RCC 7860 (cell line): ENCODE results near the gene TMEM17.

Source experiments
- DNase-seq: peaks from one replicate; pipeline ENCODE4 v3.0.0-alpha.2; 2015; ENCODE audit warnings: low spot score
- FAIRE-seq: peaks from 2 replicates; lab custom pipeline; 2012; peaks lifted over from hg19 to GRCh38; lab: Jason Lieb, UNC

Gene TMEM17

DNA sequence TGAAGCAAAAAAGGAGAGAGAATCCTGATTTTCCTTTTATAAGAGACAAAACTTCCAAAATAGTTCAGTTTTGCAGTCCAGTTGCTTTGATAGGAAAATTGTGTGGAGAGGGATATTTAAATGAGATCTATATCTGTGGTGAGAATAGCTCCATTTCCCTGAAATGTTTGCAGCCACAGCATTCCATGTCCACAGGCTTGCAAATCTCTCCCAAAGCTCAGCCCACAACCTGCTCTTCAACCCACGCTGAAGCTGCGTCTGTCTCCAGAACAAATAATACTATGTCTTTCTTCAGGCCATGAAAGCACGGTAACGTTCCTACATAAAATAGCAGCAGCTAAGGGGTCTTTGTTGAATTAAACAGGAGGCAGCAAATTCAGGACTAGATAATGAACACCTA lies 31.8 kb downstream of the TMEM17 start:
- DNase-seq (no peak), FAIRE-seq (no peak)

DNA sequence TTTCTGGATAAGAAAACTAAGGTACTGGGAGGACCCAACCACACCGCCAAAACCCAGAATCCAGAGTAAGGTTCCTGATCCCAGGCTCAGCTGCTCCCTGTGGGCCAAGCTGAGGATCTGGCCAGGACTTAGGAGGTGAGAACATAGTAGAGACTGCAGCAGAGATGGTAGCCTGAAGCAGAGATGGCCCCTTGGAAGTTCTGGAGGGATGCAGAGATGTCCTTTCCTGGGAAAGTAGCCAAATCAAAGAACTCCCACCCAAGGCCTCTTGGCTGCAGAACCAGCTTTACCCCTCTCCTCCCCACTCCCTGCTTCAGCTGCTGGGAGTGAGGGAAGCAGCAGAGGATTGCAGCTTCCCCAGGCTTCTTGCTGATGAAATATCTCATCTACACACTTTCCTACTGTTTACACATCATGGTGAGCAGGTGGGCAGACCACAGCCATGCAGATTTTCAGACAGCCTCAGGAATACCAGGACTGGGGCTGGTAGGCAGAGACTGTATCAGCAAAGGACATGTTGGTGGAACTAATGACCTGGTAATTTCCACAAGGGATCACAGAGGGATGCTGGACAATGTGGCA lies 32.7 kb downstream of the TMEM17 start:
- no peak for DNase-seq

DNA sequence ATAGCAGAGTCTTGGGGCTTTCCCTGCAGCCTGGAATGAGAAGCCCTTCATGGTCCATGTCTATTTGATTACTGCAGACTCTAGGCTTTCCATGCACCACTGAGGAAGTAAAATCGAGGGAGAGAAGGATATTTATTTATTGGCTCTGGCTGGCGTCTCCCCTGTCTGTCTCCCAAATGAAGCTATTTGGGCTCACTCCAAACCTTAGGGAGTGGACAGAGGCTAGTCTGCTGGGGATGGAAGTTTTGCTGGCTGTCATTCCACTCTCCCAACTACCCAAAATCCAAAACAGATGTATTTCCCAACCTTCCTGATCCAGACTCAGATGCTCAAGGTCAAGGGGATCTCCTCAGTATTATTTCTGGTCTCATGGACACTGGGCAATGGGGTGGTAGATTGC lies 33.7 kb downstream of the TMEM17 start:
- DNase-seq, result no peak
- FAIRE-seq, result no peak

More for the DNA sequence above, 32.7 kb downstream of the TMEM17 start:
- no peak for FAIRE-seq

DNA sequence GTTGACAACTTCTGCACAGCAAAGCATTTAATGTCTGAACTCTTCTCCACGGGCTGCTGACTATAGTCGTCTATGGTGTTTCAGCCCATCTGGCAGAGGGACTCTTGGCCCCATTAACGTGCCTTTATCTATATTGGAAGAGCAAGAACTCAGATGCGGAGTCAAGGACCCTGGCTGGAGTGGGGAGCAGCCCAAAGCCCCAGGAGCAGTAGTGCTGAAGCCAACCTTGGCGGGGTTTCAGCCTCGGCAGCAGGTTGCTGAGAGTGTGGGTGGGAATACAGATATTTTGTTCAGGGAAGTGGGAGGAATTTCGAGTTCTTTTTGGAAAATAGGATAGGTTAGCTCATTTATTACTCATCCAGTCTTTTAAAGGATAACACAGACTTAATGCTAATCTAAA lies 34.2 kb downstream of the TMEM17 start:
- DNase-seq (no peak), FAIRE-seq (no peak)

DNA sequence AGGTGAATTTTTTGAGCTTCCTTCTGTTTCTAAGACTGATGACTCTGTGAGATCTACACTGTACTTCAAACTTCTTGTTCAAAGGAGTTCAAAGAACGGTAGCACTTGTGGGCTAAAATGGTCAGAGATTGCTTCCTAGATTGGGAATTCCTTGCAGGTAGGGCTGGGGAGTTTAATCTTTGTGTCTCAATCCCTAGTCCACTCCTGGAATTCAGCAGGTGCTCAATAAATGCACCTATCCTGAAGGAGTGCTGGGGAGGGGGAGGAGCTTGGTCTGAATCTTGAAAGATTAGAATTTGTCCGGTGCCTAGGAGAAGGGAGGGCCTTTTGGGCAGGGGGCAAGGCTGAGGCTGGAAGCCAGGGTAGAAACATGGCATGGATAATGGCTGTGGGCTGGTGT lies 34.6 kb downstream of the TMEM17 start:
- DNase-seq (no peak), FAIRE-seq (no peak)

DNA sequence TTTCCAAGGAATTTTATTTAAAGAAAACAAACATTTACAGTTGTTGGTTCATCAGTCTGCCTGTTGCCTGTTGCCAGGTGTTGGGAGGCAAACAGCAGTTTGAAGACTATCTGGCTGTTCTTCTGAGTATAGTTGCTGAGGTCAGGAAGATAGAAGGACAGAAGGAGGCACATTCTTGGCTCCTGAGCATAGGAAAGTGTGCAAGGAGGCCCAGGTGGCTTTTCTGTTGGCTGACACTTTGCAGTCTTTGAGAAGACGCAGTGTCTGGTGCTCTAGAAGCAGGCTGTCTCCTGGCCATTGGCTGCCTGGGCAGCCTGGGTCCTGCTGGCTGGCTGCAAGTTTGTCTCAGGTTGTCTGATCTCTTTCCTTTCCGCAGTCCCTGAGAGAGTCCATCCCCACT lies 36.4 kb downstream of the TMEM17 start:
- DNase-seq (no peak), FAIRE-seq (no peak)

DNA sequence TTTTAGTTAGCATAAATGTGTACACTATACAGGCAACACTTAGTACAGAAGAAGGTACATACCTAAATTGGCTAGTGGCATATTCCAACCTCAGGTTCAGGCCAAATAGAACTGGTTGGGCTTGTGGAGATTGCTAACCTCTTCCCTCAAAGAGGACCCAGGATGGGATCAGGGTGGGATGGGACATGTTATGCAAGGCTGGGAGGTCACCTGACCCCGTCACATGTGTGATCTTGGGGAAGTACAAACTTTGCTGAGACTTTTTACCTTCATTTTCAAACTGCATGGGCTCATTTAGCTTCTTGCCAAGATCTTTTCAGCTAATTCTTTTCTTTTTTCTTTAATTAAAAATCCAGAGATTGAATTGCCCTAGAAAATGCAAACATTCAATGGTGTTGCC lies 36.9 kb downstream of the TMEM17 start:
- DNase-seq (no peak), FAIRE-seq (no peak)

DNA sequence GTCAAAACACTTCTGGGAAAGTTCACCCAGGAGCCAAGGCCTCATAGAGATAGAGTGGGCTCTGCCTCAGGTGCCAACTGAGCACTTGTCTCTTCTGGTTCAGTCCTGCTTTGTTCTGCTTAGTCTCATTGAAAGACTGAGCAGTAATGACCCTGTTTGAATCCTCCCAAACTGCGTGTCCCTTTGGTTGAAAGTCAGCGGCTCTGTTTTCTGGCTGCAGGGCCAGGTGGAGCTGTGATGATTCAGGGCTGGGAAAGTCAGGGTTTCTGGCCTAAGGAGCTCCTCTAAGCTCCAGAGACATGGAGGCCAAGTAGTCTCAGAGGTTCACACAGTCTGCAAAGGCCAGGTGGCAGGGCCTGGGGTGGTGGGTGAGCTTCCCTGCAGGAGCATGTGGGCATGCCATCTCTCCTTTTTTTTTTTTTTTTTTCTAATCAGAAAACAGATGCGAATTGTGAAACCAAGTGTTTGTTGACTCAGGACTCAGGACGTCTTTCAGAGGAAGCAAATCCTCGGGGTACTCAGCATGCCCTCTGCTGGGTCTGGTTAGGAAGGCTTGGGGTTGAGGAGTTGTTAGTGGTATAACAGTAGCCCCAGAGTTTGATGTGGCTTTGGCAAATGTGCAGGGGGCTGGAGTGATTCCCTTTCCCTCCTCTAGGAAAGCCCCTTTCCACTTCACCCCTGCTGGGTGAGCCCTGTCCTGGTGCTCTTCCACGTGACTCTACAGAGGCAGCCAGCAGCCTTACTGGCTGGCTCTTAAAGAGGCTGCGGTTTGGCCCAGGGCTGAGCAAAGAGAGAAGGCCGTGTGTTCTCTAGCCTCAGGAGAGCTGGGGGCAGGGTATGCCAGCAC lies 38.3 kb downstream of the TMEM17 start:
- no peak for FAIRE-seq
- DNase-seq, result no peak

DNA sequence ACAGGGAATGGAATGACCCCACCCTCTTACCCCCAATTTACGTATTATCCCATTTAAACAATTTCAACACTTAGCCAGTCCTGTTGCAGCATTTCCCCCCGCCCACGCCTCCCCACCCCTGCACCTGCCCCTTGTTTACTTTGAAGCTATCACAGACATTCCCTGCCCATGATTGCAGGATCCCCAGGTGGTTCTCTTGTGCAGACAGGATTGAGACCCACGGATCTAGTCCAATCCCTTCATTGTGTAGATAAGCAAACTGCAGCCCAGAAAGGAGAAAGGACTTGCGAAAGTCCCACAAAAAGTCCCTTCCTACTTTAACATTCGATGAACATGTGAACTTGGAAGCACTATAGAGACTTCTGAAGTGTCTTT lies 38.9 kb downstream of the TMEM17 start:
- DNase-seq (no peak), FAIRE-seq (no peak)

DNA sequence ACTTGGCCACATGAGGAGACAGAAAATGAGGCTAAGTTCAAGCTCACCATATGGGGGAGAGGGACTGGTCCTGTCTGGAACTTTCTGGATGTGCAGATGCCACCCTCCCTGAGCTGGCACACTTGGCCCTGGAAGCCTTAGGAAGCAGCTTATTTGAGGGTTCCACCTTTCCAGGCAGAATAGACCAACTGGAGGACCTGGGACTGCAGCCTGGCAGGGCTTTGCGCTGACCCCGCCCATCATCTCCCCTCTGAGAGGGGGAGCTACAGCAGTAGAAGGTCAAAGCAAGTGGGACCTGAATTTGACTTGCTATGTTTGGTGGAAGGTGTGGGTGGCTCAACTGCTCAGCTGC lies 39.5 kb downstream of the TMEM17 start:
- FAIRE-seq (no peak), DNase-seq (no peak)

DNA sequence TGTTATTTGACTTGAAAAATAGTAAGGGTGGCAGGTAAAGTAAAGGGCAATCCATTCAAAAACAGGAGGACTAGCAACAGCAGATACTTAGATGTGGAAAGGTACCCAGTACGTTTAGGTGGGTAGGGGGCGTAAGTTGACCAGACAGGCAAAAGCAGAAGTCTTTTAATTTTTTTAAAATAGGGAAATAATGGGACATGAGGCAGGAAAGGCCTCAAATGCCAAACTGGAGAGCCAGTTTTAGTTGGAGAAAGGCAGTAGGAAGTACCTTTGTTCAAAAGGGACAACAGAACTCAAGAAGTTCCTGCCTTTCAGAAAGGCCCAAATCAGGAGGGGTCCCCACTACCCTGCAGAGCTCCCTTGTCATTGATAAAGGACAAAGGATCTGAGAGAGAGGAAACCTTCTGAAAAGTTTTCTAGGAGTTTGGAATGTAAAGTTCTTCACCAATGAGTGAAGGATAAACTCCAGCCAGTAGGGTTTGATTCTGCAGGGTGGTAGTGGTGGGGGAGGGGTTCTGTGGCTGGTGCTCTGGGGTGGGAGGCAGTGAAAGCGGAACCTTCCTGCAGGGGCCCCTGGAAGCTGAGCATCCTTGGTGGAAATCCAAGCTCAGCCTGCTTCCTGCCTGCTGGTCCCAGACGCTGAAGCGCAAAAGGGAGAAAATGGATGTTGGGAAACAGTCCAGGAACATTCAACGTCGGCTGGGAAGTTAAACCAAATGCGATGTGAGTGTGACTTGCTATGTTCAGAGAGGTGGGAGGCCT lies 40.1 kb downstream of the TMEM17 start:
- FAIRE-seq (no peak), DNase-seq (no peak)

DNA sequence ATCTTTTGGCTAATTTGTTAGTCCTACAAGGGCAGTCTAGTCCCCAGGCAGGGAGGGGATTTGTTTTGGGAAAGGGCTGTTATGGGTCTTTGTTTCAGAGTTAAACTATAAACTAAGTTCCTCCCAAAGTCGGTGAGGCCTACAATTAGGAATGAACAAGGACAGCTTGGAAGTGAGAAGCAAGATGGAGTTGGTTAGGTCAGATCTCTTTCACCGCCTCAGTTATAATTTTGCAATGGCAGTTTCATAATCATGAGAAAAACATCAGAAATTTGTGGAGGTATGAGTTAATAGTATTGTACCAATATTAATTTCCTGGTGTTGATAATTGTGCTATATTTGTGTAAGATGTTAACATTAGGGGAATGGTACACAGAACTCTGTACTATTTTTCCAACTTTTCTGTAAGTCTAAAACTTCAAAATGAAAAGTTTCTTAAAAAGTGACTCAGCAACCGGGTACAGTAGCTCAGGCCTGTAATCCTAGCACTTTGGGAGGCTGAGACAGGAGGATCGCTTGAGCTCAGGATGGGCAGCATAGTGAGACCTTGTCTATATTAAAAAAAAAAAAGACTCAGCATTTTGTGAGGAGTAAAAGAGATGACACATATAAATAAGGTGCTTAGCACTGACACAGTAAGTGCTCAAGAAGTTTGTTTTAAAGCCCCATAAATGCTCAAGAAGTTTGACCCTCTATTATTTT lies 40.8 kb downstream of the TMEM17 start:
- FAIRE-seq, result no peak
- DNase-seq, result no peak

DNA sequence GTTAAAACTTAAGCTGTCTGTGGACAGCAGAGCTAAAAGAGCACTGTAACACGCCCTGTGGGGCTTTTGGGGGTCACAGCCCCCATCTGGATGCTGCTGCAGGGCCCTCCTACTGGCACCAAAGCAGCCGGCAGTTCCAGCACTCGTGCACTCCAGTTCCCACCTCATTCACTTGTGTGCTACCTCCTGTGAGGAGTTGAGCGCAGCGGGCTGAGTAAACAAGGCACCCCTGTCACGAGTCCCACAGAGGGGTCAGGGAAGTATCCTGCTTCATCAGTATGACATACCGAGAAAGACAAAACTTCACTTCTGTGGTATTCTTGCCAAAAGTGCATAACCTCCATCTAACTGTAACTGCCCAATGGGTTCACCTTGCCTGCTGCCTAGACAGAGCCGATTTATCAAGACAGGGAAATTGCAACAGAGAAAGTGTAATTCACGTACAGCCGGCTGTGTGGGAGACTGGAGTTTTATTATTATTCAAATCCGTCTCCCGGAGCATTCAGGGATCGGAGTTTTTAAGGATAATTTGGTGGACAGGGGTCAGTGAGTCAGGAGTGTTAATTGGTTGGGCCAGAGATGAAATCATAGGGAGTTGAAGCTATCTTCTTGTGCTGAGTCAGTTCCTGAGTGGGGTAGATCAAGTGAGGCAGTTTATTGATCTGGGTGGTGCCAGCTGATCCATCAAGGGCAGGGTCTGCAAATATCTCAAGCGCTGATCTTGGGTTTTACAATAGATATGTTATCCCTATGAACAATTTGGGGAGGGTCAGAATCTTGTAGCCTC lies 41.6 kb downstream of the TMEM17 start:
- DNase-seq (no peak), FAIRE-seq (no peak)

DNA sequence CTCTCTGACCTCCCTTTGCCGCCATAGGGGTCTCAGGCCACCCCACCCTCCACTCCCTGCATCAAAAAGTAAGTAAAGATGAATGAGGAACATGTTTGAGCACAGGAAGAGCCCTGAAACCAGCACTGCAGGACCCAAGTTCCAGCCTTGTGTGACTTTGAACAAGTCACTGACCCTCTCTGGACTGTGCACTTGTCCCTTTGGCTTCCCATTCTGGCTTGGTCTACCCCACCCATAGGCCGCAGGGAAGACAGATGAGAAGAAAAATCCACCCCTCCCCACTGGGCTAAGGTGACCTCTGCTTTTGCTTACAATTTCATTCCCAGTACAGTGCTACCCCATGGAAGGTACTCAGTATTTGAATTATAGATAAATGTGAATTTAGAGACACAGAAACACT lies 43.8 kb downstream of the TMEM17 start:
- DNase-seq (no peak), FAIRE-seq (no peak)

DNA sequence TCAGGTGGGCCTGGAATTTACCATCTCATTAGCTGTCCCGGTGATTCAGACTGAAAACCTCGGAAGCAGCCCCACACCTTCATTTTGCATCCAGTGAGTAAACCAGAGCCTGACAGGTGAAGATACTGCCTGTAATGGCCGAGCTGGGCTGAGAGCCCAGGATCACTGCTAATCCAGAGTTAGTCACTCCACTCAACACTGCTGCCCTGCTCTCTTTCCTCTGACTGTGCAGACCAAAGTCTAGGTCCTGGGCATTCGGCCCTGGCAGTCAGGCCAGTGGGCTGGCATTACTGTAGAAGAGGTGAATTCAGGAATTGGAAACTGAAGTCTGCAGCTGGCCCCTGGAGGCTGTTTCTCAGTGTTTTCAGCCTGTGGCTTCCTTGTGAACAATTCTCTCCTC lies 44.3 kb downstream of the TMEM17 start:
- DNase-seq (peak; percentile 79), FAIRE-seq (peak; percentile 78)

DNA sequence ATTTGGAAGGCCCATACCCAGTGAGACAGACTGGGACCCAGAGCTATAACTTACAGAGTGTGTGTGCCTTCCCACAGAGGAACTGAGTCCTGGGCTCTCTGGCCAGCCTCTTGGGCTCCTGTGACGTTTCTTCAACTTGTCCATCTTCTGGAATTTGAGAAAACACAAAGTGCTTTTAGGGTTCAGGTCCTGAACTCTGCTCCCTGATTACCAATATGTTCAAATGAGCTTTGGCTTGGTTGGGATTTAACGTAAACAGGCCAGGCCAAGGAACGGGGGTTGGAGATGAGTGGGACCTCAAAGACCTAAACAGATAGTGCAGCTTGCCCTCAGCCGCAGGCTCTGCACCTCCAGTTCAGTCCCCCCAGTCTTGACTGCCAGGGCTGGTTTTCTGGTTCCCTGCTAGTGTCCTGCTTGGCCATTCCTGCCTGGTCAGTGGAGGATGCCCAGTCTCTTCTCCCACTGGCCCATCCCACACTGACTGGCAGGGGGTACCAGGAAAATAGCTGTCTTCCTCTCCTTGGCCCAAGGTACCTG lies 44.9 kb downstream of the TMEM17 start:
- no peak for FAIRE-seq
- no peak for DNase-seq

DNA sequence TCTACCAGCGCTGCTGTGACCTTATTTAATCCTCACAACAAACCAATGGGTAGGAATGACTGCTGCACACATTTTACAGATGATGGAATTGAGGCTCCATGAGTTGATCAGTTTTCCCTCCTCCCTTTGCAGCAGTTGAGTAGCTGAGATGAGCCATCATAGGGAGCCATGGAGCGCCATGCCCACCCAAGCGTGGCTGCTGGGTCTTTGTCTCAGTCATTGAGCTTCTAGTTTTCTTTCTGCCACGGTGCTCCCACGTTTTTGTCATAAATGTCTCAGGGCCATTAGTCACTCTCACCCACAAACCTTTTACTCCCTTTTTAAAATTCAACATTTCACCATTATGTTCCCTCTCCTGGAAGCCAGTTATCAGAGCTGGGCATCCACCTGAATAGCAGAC lies 45.8 kb downstream of the TMEM17 start:
- peak; percentile 88 for DNase-seq
- peak; percentile 93 for FAIRE-seq

DNA sequence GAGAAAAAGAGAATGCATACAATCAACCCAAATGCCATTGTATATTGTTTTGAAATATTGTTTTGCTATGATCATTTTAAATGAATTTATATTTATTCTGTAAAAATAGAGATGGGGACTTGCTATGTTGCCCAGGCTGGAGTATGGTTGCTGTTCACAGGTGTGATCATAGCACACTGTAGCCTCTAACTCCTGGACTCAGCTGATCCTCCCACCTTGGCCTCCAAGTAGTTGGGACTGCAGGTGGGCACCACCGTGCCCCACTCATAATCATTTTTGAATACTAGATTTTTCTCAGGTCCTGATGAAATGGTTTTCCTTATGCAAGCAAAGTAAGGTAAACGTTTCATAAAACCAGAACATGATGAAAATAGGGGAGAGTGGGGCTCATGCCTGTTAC lies 46.3 kb downstream of the TMEM17 start:
- DNase-seq, result no peak
- FAIRE-seq, result no peak

DNA sequence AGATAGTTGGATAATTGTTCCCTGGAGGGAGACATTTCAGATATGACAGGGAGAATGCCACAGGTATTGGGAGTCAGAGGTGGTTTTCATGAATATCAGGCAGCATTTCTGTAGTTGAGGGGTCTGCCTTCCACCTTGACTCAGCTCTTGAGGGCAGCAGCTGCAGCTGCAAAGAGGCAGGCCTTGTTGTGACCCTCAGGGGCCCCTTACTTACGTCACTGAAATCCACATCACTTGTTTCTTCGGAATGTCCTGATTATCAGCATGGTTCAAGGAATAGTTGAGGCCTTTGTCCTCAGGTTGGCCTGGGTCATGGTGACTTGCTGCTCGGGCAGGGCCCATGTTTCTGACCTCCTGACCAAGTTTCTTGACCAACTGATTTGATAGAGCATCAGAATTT lies 46.9 kb downstream of the TMEM17 start:
- DNase-seq (no peak), FAIRE-seq (no peak)

DNA sequence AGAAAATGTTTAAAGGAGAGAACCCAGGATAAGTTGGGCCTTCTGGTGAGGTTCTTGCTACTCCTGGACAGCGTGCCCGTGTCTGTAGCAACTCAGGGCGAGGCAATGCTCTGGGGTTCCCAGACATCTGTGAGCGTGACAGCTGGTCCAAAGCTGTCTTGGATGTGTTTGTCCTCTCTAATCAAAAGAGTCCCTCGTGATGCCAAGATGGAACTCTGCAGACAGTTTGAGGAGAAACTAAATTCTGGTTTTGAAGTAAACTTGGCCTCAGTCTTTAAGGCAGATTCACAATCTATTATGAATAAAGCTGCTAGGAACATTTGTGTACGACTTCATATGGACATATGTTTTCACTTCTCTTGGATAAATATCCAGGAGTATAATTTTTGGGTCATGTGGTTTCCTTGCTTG lies 47.3 kb downstream of the TMEM17 start:
- FAIRE-seq (no peak), DNase-seq (no peak)
